Activated naive CD4-positive, alpha-beta T cell treated with Interleukin-2 at 50 U/mL for 16 hours (primary cell): ENCODE results near the gene AKT1.
"Not testable (repeated sequence)": the region's sequence is repeated elsewhere in the genome, so short reads cannot be mapped to it uniquely, and the experiment has no call there.

Source experiments
- DNase-seq: peaks from one replicate; pipeline ENCODE4 v3.0.0-alpha.2; 2020

Gene AKT1

GRCh38 chr14:104734991-104735779 is 60.4 kb downstream of the AKT1 start:
- DNase-seq, result no peak

GRCh38 chr14:104734601-104734990 is 61.0 kb downstream of the AKT1 start:
- DNase-seq, result no peak

- no peak for DNase-seq
Measured at GRCh38 chr14:104734051-104734587, 61.4 kb downstream of the AKT1 start.

GRCh38 chr14:104732931-104733681 is 62.4 kb downstream of the AKT1 start:
- DNase-seq, result no peak

- DNase-seq, result no peak
Measured at GRCh38 chr14:104732355-104732804, 63.2 kb downstream of the AKT1 start.

- no peak for DNase-seq
Measured at GRCh38 chr14:104731320-104732294, 63.9 kb downstream of the AKT1 start.

- DNase-seq, result no peak
Measured at GRCh38 chr14:104730487-104730886, 65.1 kb downstream of the AKT1 start.

- no peak for DNase-seq
Measured at GRCh38 chr14:104729835-104730181, 65.7 kb downstream of the AKT1 start.

- not testable (repeated sequence) for DNase-seq
Measured at GRCh38 chr14:104729176-104729834, 66.2 kb downstream of the AKT1 start.

- no peak for DNase-seq
Measured at GRCh38 chr14:104728631-104729030, 66.9 kb downstream of the AKT1 start.

GRCh38 chr14:104726600-104727451 is 68.7 kb downstream of the AKT1 start:
- no peak for DNase-seq

GRCh38 chr14:104725772-104726548 is 69.6 kb downstream of the AKT1 start:
- no peak for DNase-seq

- DNase-seq, result no peak
Measured at GRCh38 chr14:104724981-104725771, 70.4 kb downstream of the AKT1 start.

- peak; percentile 23 for DNase-seq
Measured at GRCh38 chr14:104724407-104724980, 71.1 kb downstream of the AKT1 start.

GRCh38 chr14:104723651-104724406 is 71.7 kb downstream of the AKT1 start, which contains the start of gene ADSS1:
TSS of gene ADSS1 (plus strand) at chr14:104724229. CDS start at chr14:104724271, 42 bp downstream.
- peak; percentile 63 for DNase-seq

- no peak for DNase-seq
Measured at GRCh38 chr14:104722938-104723650, 72.5 kb downstream of the AKT1 start.
